ENCODE data around the gene JAM3.
"Not testable (repeated sequence)": the region's sequence is repeated elsewhere in the genome, so short reads cannot be mapped to it uniquely, and the experiment has no call there.

JAM3 gene

DNA sequence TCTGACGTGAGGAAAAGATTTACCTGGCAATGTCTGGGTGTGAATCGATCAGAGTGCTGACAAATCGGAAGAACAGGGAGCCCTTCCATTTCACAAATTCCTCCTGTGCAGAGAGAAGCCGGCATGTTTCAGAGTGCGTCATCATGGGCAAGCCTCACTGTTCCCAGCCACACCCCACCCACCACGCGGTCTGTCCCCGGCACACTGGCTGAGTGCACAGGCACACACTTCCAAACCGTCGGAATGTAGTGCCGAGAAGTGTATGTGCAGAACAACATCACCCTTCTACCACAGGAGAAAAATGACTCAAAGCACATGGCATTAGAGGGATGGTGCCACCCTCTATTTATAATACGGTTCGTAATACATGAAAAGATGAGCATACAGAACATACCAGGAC is 107.4 kb downstream of the JAM3 start:
- Histone ChIP-seq H3K4me3 (ENCODE audit: insufficient read depth, low read depth, low read length, poor library complexity, severe bottlenecking) (no peak overlapping the region), H3K36me3 (ENCODE audit: control insufficient read depth, insufficient read depth, low read length) (peaks cover 41% of the 10 kb centered on the region), H3K27me3 (replicated peaks; ENCODE audit: control insufficient read depth, insufficient read depth, low read length, poor library complexity, severe bottlenecking) (no peaks in the 10 kb centered on the region), H3K27ac (ENCODE audit: insufficient read depth, low read length, poor library complexity, severe bottlenecking) (no peak overlapping the region), H3K4me1 (ENCODE audit: control insufficient read depth, insufficient read depth, low read length, poor library complexity, severe bottlenecking) (no peaks in the 10 kb centered on the region), H3K9me3 (ENCODE audit: control insufficient read depth, low read length) (no peaks in the 10 kb centered on the region)
- no peak for DNase-seq

DNA sequence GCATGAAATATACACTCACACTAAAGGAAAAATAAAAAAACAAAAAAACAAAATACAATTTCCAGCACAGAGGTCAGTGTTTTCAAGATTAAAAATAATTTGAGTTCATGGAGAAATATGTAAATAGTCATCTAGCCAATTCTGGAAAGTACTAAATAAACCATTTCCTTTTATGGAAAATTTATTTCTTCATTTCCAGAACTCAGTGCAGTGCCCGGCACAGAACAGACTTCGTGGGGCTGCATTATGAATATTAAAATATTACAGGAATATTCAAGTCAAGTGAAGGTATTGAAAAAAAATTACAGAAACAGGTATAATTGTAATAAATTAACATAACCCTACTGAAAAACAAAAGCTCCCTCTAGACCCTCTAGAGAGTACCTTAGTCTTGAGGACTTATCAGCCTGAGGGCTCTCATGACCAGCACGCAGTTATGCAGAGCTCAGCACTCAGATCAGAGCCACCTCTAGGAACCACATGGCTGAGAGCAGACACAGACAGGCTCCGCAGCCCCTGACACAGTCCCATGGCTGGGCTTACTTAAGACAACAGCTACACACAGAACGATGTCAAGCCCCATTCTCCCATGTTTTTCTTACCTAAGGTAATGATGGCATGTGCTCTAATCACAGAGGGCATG is 109.3 kb downstream of the JAM3 start:
- Histone ChIP-seq H3K27ac (ENCODE audit: insufficient read depth, low read length, poor library complexity, severe bottlenecking) (no peak overlapping the region), H3K27me3 (replicated peaks; ENCODE audit: control insufficient read depth, insufficient read depth, low read length, poor library complexity, severe bottlenecking) (no peaks in the 10 kb centered on the region), H3K9me3 (ENCODE audit: control insufficient read depth, low read length) (no peaks in the 10 kb centered on the region), H3K4me3 (ENCODE audit: insufficient read depth, low read depth, low read length, poor library complexity, severe bottlenecking) (no peak overlapping the region), H3K4me1 (ENCODE audit: control insufficient read depth, insufficient read depth, low read length, poor library complexity, severe bottlenecking) (no peaks in the 10 kb centered on the region), H3K36me3 (ENCODE audit: control insufficient read depth, insufficient read depth, low read length) (peaks cover 33% of the 10 kb centered on the region)
- DNase-seq = no peak

- peaks cover 17% of the 10 kb centered on the region for H3K36me3 ChIP-seq (ENCODE audit: control insufficient read depth, insufficient read depth, low read length)
- H3K27me3 ChIP-seq (replicated peaks; ENCODE audit: control insufficient read depth, insufficient read depth, low read length, poor library complexity, severe bottlenecking) = no peaks in the 10 kb centered on the region
- no peak for DNase-seq
- H3K4me3 ChIP-seq (ENCODE audit: insufficient read depth, low read depth, low read length, poor library complexity, severe bottlenecking) = no peak overlapping the region
- no peak overlapping the region for H3K27ac ChIP-seq (ENCODE audit: insufficient read depth, low read length, poor library complexity, severe bottlenecking)
- H3K9me3 ChIP-seq (ENCODE audit: control insufficient read depth, low read length) = no peaks in the 10 kb centered on the region
- no peaks in the 10 kb centered on the region for H3K4me1 ChIP-seq (ENCODE audit: control insufficient read depth, insufficient read depth, low read length, poor library complexity, severe bottlenecking)
Measured at GRCh38 chr11:134181707-134182106, 112.8 kb downstream of the JAM3 start.

DNA sequence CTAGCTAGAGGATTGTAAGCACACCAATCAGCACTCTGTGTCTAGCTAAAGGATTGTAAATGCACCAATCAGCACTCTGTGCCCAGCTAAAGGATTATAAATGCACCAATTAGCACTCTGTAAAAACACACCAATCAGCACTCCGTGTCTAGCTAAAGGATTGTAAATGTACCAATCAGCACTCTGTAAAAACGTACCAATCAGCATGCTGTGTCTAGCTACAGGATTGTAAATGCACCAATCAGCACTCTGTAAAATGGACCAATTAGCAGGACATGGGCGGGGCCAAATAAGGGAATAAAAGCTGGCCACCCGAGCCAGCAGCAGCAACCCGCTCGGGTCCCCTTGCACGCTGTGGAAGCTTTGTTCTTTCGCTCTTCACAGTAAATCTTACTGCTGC is 119.2 kb downstream of the JAM3 start:
- H3K4me3 ChIP-seq (ENCODE audit: insufficient read depth, low read depth, low read length, poor library complexity, severe bottlenecking); DNase-seq; H3K27me3 ChIP-seq (replicated peaks; ENCODE audit: control insufficient read depth, insufficient read depth, low read length, poor library complexity, severe bottlenecking); H3K27ac ChIP-seq (ENCODE audit: insufficient read depth, low read length, poor library complexity, severe bottlenecking); H3K4me1 ChIP-seq (ENCODE audit: control insufficient read depth, insufficient read depth, low read length, poor library complexity, severe bottlenecking); H3K9me3 ChIP-seq (ENCODE audit: control insufficient read depth, low read length): not testable (repeated sequence)
- peaks cover 30% of the 10 kb centered on the region for H3K36me3 ChIP-seq (ENCODE audit: control insufficient read depth, insufficient read depth, low read length)

DNA sequence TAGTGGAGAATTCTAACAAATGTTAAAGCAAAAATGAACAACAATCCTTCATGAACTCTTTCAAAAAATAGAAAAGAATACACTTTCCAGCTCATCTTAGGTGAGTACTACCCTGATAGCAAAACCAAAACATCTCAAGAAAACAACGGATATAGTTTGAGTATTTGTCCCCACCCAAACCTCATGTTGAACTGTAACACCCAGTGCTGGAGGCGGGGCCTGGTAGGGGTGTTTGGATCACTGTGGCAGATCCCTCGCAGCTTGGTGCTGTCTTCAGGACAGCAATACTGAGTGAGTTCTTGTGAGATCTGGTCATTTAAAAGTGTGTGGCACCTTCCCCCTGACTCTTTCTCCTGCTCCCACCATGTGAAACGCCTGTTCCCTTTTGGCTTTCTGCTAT is 127.9 kb downstream of the JAM3 start:
- peaks cover 30% of the 10 kb centered on the region for H3K36me3 ChIP-seq (ENCODE audit: control insufficient read depth, insufficient read depth, low read length)
- no peaks in the 10 kb centered on the region for H3K27me3 ChIP-seq (replicated peaks; ENCODE audit: control insufficient read depth, insufficient read depth, low read length, poor library complexity, severe bottlenecking)
- H3K4me3 ChIP-seq (ENCODE audit: insufficient read depth, low read depth, low read length, poor library complexity, severe bottlenecking) = no peak overlapping the region
- H3K27ac ChIP-seq (ENCODE audit: insufficient read depth, low read length, poor library complexity, severe bottlenecking) = no peak overlapping the region
- DNase-seq = no peak
- H3K4me1 ChIP-seq (ENCODE audit: control insufficient read depth, insufficient read depth, low read length, poor library complexity, severe bottlenecking) = no peaks in the 10 kb centered on the region
- no peaks in the 10 kb centered on the region for H3K9me3 ChIP-seq (ENCODE audit: control insufficient read depth, low read length)

DNA sequence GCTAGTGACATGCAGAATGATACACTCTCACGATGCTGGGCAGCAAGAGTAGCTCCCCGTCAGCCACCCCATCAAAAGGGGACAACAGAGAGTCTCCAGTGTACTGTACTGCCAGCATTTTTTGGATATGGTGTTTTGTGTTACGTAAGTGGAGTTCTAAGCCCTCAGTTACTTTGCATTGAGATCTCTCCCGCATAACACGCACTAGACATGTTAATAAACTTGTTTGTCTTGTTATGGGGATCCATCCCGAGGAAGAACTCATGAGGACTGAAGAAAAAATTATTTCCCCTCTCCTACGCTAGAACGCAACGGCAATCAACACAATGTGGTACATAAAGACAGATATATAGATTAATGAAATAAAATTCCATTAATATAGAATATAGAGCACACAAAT is 130.7 kb downstream of the JAM3 start:
- Histone ChIP-seq H3K27me3 (replicated peaks; ENCODE audit: control insufficient read depth, insufficient read depth, low read length, poor library complexity, severe bottlenecking) (no peaks in the 10 kb centered on the region), H3K9me3 (ENCODE audit: control insufficient read depth, low read length) (no peaks in the 10 kb centered on the region), H3K4me3 (ENCODE audit: insufficient read depth, low read depth, low read length, poor library complexity, severe bottlenecking) (no peak overlapping the region), H3K4me1 (ENCODE audit: control insufficient read depth, insufficient read depth, low read length, poor library complexity, severe bottlenecking) (no peaks in the 10 kb centered on the region), H3K36me3 (ENCODE audit: control insufficient read depth, insufficient read depth, low read length) (peaks cover 26% of the 10 kb centered on the region), H3K27ac (ENCODE audit: insufficient read depth, low read length, poor library complexity, severe bottlenecking) (no peak overlapping the region)
- DNase-seq = no peak

- Histone ChIP-seq H3K4me1 (ENCODE audit: control insufficient read depth, insufficient read depth, low read length, poor library complexity, severe bottlenecking) (no peaks in the 10 kb centered on the region), H3K27ac (ENCODE audit: insufficient read depth, low read length, poor library complexity, severe bottlenecking) (no peak overlapping the region), H3K27me3 (replicated peaks; ENCODE audit: control insufficient read depth, insufficient read depth, low read length, poor library complexity, severe bottlenecking) (no peaks in the 10 kb centered on the region), H3K4me3 (ENCODE audit: insufficient read depth, low read depth, low read length, poor library complexity, severe bottlenecking) (no peak overlapping the region), H3K36me3 (ENCODE audit: control insufficient read depth, insufficient read depth, low read length) (peaks cover 21% of the 10 kb centered on the region), H3K9me3 (ENCODE audit: control insufficient read depth, low read length) (no peaks in the 10 kb centered on the region)
- no peak for DNase-seq
Measured at GRCh38 chr11:134200688-134201087, 131.8 kb downstream of the JAM3 start.
